ENCODE results near the gene FLNA.

- TF ChIP-seq EP300 (IDR thresholded peaks at IDR 0.05; ENCODE audit: borderline replicate concordance) (no peak), CREB1 (IDR thresholded peaks at IDR 0.05; ENCODE audit: low read depth) (no peak), USF1 (IDR thresholded peaks at IDR 0.05) (no peak), ZBTB7A (IDR thresholded peaks at IDR 0.05; ENCODE audit: low read depth) (no peak), REST (IDR thresholded peaks at IDR 0.05; ENCODE audit: low read depth) (no peak), CEBPB (IDR thresholded peaks at IDR 0.05) (no peak), TCF12 (IDR thresholded peaks at IDR 0.05; ENCODE audit: low read depth) (no peak), NFIC (IDR thresholded peaks at IDR 0.05) (no peak)
Measured at GRCh38 chrX:154349979-154350378, 24.5 kb downstream of the FLNA start.

Data from Ishikawa (cell line).